HG02970 (cell line): ENCODE results near the gene TRIOBP.

Experiments used
- ATAC-seq: cut with Tn5 transposase; IDR thresholded peaks from one replicate; pipeline ENCODE4 v1.9.1; 2021; ENCODE audit warnings: mild to moderate bottlenecking, moderate library complexity, moderate number of reproducible peaks; ENCODE audit not compliant: unreplicated experiment, low FRiP score

TRIOBP gene

DNA sequence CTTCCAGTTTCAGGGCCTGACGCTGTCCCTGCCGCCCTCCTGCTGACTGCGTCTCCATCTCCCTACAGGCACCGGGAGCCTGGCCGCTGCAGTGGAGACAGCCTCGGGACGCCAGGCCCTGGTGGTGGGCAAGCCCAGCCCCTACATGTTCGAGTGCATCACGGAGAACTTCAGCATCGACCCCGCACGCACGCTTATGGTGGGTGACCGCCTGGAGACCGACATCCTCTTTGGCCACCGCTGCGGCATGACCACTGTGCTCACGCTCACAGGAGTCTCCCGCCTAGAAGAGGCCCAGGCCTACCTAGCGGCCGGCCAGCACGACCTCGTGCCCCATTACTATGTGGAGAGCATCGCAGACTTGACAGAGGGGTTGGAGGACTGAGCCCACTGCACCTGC is 31.4 kb upstream of the TRIOBP start:
- no peak for ATAC-seq

DNA sequence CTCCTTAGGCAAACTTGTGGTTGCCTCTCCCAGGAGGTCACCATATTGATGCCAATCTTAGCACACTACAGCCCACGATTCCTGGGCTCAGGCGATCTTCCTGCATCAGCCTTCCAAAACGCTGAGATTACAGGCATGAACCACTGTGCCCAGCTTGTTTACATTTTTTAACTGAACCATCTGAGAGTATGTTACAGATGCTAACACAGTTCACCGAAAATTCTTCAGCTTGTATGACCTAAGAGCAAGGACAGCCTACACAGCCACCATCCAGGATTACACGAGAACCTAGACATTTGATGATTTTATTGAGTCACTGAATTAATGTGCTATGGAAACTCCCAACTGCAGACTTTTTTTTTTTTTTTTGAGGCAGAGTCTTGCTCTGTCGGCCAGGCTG is 27.3 kb upstream of the TRIOBP start:
- ATAC-seq: no peak

DNA sequence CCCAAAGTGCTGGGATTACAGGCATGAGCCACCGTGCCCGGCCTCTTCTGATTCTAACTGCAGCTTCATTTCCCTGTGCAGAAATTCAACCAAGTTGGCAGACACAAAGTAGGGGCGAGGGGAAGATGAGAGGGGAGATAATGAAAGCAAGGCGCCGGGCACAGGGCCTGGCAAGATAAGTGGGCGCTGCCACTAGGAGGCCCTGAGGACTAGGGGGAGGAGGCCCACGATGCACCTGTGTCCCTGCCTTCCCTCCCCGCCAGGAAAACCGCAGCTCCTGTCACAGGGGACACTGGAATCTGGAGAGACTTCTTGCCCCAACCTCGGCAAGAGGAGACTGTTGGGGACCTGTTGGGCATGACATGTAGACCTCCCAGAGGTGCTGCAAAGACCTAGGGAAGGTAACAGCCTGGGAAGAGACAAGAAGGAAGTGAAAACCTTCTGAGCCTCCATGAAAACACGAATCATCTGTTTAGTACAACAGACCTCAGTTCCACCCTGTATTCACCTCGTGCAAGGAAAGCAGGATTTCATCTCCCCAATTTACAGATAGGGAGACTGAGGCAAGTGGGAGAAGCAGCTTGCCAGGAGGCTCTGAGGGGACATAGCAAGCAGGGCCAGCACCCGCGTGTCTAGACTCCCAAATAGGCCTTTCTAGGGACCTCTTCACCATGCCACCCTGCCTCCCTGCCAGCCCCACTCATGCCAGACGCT is 24.5 kb upstream of the TRIOBP start:
- no peak for ATAC-seq

DNA sequence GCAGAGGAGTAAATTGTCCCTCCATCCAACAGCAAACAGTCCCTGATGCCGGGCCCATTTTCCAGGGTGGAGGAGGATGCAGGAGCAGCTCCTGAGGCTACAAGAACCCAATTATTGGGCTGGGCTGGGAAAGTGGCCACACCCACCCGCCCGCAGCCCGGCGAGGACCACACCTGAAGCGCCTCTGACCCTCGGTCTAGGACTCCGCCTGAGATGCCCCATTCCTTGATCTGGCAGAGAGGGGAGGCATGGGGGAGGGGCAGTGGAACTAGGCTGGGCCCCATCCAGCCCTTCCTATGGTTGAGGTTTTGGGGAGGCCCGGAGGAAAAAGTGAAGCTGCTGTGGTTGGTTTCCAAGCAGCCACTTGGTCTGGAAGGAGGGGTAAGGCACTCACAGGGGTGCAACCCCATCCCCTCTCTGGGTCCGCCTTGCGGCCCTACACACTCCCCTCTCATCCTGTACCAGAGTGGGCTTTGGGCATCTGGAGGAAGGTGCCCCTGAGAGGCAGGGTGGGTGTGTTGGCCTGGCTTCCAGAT is 23.9 kb upstream of the TRIOBP start:
- no peak for ATAC-seq

DNA sequence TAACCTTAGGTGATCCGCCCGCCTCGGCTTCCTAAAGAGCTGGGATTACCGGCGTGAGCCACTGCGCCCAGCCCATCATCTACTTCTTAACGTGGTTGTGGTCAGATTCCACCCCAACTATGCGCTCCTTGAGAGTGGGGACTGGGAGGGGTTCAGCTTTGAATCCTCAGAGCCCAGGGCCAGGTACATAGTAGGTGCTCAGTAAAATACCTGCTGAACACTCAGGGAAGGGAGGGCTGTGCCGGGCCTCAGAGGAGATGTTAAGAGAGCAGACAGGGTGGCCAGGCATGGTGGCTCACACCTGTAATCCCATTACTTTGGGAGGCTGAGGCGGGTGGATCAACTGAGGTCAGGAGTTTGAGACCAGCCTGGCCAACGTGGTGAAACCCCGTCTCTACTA is 22.6 kb upstream of the TRIOBP start:
- ATAC-seq: no peak

DNA sequence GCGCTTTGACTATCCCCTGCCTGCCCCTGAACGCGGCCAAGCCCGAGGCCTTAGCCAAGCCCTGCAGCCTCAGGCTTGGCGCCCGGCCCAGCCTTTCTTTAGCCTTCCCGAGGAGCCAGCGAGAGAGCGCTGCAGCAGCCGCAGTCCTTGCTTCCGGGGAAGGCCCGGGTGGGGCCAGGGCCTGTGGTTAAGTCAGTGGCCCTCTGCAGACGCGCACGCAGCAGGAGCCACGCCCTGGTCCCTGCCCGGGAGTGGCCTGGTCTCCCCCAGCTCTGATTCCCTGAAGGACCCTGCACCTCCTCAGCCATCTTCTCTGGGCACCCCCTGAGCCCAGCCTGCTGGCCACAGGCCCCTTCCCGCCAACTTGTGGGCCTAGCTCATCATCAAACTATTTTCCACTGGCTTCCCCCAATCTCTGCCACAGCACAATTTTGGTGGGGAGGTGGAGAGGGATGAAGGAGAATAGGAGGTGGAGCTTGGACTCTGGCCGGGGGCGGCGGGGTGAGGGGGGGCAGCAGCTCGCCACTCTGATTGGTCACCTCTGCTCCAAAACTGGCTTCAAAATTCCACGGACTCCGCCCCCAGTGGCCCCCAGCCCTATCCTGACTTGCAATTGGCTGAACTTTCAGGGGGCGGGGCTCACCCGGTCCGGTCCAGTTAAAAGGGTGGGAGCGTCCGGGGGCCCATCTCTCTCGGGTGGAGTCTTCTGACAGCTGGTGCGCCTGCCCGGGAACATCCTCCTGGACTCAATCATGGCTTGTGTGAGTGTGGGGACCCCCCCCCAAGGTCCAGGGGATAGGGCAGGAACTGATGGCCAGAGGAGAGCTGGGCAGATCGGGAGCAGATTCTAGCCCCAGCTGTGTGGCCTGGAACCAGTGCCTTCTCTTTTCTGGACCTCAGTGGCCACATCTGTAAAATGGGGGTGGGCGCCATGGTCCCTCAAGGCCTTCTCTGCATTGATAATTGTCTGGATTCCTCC is 21.6 kb upstream of the TRIOBP start, which contains the start of gene LGALS1:
Gene LGALS1 (plus strand): TSS at position 686 of the 979 bp plus-strand sequence. CDS start 67 bp downstream, at position 753.
- peak; percentile 43 for ATAC-seq

DNA sequence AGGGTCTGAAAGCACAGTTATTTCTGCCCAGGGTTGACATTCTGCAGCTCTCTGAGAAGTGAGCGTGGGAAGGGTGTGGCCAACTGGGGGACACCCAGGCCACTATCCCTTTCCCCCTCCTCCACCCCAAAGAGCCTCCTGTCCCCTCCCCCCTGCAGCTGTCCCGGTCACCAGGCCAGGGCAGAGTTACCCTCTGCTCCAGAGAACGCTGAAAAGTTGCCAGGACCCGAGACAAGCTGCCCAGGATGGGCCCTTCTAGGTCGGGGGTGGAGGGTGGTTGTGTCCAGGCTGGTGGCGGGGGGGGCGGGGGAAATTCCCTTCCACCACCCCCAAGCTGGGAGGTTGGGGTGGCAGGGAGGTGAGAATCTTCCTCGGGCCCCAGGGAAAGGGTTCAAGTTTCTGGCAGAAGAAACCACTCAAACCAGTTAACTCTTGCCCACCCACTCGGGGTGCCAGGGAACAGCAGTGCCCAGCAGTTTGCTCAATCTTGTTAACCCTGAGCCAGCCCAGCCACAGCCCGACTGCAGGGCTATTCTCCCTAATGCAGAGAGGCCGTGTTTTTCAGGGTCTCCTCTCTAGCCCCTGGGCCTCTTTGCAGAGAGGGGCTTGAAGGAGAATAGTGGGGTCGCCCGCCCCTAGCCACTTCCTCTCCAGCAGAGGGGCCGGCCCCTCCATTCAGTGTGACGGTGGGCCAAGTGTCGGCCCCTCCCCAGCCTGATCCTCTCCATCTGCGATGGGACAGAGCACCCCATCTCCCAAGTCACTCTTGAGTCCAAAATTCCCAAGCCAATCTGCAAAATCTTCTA is 20.7 kb upstream of the TRIOBP start:
- ATAC-seq: no peak

DNA sequence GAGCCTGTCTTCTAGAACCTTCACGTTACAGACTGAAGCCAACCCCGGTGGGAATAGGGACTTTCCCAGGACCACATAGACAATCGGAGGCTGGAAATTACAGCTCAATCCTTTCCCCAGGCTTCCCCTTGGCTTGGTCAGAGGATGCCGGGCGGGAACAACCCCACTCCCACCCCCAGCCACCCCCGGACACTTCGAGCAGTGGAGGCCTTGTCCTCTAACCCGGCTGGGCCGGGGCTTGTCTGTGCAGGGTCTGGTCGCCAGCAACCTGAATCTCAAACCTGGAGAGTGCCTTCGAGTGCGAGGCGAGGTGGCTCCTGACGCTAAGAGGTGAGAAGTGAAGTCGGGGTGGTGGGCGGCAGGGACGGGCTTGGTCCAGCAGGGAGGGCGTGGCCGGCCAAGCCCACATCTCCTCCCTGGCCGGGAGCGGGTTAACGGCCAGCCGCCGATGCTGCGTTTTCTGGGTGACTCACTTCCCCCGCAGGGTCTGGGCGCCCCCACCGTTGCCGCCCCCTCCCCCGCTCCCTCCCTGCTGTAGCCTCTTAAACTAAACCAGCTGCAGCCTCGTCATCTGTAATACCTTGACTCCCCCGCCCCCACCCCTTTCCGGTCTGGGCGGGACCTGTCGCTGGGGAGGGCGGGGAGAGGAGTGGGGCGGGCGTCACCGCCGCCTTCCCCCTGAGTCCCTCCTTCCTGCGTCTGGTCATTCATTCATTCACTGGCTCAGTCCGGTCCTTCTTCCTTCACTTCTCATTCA is 19.9 kb upstream of the TRIOBP start:
- ATAC-seq: peak; percentile 42

DNA sequence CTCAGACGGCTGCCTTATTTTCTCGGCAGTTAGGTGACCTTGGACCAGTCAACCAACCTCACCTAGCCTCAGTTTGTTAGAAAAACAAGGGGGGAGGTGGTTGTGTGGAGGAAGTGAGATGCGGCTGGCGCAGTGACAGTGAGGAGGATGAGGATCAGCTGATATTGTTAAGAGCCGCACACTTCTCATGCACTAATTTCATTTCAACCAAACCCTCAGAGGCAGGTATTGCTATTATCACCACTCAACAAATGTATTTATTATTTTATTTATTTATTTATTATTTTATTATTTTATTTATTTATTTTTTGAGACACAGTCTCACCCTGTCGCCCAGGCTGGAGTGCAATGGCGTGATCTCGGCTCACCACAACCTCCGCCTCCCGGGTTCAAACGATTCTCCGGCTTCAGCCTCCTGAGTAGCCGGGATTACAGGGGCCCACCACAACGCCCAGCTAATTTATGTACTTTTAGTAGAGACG is 19.3 kb upstream of the TRIOBP start:
- ATAC-seq: peak; percentile 4

DNA sequence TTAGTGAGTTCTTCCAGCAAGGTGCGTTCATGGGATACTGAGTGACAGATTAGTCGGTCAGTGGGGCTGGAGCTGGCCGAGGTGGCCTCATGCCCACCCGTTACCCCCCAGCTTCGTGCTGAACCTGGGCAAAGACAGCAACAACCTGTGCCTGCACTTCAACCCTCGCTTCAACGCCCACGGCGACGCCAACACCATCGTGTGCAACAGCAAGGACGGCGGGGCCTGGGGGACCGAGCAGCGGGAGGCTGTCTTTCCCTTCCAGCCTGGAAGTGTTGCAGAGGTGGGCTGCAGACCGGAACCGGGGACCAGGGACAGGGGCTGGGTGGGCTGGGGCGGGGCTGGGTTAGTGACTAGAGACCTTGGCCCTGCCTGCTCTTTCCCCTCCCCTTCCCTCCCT is 18.5 kb upstream of the TRIOBP start:
- no peak for ATAC-seq

DNA sequence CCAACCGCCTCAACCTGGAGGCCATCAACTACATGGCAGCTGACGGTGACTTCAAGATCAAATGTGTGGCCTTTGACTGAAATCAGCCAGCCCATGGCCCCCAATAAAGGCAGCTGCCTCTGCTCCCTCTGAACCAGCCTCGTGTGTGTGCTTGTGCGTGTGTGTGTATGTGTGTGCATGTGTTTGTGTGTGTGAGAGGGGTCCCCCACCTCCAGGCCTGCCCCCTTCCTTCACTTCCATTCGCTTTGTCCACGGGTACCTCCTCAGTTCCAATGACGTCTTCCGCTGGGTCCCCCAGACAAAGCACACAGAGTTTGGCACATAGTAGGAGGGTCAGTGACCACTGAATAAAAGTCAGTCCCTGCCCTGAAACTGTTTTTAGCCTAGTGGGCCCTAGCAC is 17.2 kb upstream of the TRIOBP start:
- ATAC-seq: no peak

DNA sequence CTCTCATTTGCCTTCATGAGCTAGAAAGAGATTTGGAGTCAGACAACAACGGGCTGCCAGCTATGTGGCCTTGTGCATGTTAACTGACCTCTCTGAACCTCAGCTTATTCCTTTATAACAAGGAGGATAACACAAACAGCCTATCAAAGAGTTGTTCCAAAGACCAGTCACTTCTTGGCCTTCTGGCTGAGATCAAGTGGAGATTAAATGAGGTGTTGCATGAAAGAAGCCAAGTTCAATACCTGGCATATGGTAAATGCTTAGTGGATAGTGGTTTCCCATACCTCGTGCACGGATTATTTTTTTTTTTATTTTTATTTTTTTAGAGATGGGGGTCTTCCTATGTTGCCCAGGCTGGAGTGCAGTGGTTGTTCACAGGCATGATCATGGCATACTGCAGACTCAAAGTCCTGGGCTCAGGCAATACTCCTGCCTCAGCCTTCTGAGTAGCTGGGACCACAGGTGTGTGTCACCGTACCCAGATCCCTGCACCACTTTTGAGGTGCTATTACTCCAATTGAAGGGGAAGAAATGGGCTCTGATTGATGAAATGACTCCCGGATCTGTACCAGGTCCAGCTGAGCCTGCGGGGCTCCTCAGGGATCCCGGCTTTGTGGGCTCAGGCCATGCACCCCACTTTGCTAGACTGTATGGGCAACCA is 16.5 kb upstream of the TRIOBP start:
- ATAC-seq: no peak

DNA sequence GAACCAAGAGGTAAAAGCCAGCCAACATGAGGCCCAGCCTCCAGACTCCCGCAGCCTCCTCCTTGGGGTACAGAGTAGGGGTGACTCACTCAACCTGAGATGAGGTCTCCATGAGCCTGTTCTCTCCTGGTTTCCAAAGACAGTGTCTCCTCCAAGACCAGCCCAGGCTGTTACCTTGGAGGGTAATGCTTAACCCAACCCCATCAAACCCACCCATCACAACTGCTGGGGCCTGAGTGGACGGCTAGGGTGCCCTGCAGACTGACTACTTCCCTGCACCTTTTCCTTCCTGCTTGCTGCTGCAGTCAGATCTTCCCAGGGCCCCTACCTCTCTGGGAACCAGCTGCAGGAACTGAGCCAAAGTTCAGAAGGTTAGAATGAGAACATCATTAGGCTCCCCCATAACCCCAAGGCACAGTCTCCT is 15.8 kb upstream of the TRIOBP start:
- no peak for ATAC-seq

DNA sequence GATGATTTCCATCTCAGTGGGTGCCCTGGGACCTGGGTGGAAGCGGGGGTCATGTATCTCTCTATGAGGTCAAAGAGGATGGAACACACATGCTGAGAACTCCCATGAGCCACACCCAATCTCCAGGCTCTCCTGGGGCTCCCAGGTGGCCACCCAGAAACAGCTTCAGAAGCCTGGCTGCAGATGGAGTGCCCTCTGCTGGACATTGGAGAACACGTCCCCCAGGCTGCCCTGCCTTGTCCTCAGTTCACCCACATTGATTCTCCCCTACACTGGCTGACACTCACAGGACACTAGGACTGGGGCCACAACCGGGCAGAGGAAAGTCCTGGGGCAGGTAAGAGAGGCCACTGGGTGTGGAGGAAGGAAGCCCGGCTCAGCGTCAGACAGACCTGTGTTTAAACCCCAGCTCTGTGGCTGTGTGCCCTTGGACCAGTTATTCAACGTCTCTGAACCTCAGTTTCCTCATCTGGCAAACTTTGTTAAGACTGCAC is 15.2 kb upstream of the TRIOBP start:
- ATAC-seq: no peak

DNA sequence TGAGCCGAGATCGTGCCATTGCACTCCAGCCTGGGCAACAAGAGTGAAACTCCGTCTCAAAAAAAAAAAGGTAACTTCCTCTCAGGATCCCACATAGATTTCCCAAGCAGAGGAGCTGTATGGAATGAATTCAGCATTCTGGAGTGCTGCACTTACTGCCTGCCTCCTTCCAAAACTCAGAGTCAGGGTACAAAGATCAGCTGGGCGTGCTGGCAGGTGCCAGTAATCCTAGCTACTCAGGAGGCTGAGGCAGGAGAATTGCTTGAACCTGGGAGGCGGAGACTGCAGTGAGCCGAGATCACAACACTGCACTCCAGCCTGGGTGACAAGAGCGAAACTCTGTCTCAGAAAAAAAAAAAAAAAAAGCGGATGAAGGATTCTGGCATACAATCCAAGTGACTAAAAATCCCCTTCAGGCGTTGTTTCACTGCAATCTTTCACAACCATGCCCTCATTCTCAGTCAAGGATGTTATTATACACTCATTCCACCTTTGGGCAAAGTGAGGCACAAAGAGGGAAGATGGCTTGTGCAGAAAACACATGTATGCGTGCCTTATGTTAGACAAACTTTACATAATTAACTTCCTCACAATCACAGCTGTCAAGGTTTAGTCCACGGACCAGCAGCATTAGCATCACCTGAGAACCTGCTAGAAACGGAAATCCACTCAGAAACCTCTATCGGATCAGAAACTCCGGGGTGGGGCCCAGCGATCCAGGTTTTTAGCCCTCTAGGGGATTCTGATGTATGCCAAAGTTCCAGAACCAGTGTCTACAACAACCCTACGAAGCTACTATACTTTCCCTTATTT is 11.8 kb upstream of the TRIOBP start:
- ATAC-seq: no peak

DNA sequence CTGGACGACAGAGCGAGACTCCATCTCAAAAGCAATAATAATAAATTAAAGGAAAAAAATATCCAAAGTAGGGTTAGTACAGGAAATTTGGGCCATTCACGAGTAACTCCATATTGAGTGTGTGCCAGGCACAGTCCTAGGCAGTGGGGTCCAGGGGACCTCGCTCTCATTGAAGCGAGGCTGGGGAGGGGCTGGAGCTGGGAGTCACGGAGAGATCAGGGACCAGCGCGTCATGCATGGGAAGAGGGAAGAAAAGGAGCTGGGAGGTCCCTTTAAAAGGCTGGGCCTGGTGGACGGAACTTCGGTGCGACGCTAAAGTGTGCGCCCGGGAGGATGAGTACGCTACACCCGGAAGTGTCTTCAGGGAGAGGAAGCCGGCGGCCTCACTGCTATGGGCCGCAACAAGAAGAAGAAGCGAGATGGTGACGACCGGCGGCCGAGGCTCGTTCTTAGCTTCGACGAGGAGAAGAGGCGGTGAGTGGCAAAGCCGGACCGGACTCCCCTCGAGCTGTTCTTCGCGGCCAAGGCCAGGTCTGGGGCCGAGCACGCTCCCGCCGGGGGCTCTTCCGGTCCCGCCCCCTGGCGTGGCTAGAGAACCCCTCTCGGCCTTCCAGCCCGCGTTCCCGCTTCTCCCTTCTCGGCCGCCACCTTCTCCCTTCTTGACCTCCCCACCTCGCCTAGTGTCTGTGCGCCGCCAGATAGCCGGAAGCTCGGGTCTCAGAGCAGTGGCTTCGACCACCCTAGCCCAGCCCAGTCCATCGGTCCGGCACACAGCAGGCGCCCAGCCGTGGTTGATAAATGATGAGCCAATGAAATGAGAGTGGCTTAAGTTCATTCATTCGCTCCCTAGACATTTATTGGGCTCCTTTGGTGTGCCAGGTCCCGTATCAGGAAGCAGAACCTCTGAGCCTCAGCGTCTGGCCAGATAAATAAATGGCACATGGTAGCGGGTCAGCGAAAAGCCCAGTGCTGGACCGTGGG is 10.6 kb upstream of the TRIOBP start, which contains the start of gene NOL12:
Gene NOL12 (plus strand): TSS at position 342 of the 981 bp plus-strand sequence. CDS start 50 bp downstream, at position 392.
- peak; percentile 60 for ATAC-seq

DNA sequence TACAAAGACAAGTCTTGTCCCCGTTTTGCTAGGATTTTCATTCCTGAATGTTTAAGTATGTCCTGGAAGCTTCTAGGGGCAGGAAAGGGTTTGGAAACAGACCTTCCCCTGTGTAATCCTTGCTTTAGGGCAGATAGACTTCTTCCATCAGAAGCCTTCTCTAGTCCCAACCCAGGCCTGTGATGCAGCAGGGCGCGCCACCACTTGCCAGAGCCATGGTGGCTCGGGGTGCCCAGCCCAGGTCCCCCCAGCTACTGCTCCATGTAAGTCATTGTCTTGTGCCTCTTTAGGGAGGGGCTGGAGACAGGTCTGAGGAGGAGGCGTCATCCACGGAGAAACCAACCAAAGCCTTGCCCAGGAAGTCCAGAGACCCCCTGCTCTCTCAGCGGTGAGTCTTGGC is 6.4 kb upstream of the TRIOBP start:
- ATAC-seq: no peak
